H54 (cell line): ENCODE measurements around the gene ZEB1.
"Not testable (repeated sequence)": the region's sequence is repeated elsewhere in the genome, so short reads cannot be mapped to it uniquely, and the experiment has no call there.

Source experiments
- DNase-seq: peaks from one replicate; pipeline ENCODE4 v3.0.0; 2011; ENCODE audit warnings: low spot score, mixed read lengths; ENCODE audit not compliant: insufficient read length
- FAIRE-seq: peaks from 3 replicates; lab custom pipeline; 2011; peaks lifted over from hg19 to GRCh38; lab: Jason Lieb, UNC
- POLR2A ChIP-seq: IDR thresholded peaks from 2 replicates; pipeline ENCODE4 v1.6.1; 2011; ENCODE audit warnings: low read depth, mild to moderate bottlenecking, low read length

Gene ZEB1

GRCh38 chr10:31399631-31400030 lies 80.6 kb downstream of the ZEB1 start:
- DNase-seq: no peak
- FAIRE-seq: peak; percentile 80
- no peak for TF ChIP-seq POLR2A

GRCh38 chr10:31401287-31401686 lies 82.3 kb downstream of the ZEB1 start:
- TF ChIP-seq POLR2A: no peak
- no peak for DNase-seq
- peak; percentile 73 for FAIRE-seq

GRCh38 chr10:31404640-31405039 lies 85.6 kb downstream of the ZEB1 start:
- peak; percentile 53 for FAIRE-seq
- no peak for DNase-seq
- no peak for TF ChIP-seq POLR2A

GRCh38 chr10:31405829-31406228 lies 86.8 kb downstream of the ZEB1 start:
- FAIRE-seq, DNase-seq: not testable (repeated sequence)

- FAIRE-seq: not testable (repeated sequence)
These were observed 93.4 kb downstream of the ZEB1 start for GRCh38 chr10:31412397-31412796.

GRCh38 chr10:31413325-31413724 lies 94.3 kb downstream of the ZEB1 start:
- DNase-seq (no peak), FAIRE-seq (peak; percentile 20)
- TF ChIP-seq POLR2A: no peak

More at GRCh38 chr10:31412397-31412796, 93.4 kb downstream of the ZEB1 start:
- DNase-seq: not testable (repeated sequence)

- no peak for DNase-seq
- no peak for TF ChIP-seq POLR2A
- FAIRE-seq: no peak
These were observed 99.5 kb downstream of the ZEB1 start for GRCh38 chr10:31418481-31418880.

- DNase-seq (no peak), FAIRE-seq (peak; percentile 55)
- TF ChIP-seq POLR2A: no peak
These were observed 100.5 kb downstream of the ZEB1 start for GRCh38 chr10:31419394-31420063.

GRCh38 chr10:31421322-31421721 lies 102.3 kb downstream of the ZEB1 start:
- DNase-seq (no peak), FAIRE-seq (no peak)
- TF ChIP-seq POLR2A: no peak

- DNase-seq: no peak
- no peak for FAIRE-seq
- TF ChIP-seq POLR2A: no peak
These were observed 103.6 kb downstream of the ZEB1 start for GRCh38 chr10:31422634-31423033.

GRCh38 chr10:31424473-31424872 lies 105.5 kb downstream of the ZEB1 start:
- FAIRE-seq (peak; percentile 48), DNase-seq (no peak)
- TF ChIP-seq POLR2A: no peak

GRCh38 chr10:31426401-31426800 lies 107.4 kb downstream of the ZEB1 start:
- no peak for TF ChIP-seq POLR2A
- no peak for DNase-seq
- peak; percentile 99 for FAIRE-seq

GRCh38 chr10:31427334-31427733 lies 108.3 kb downstream of the ZEB1 start:
- FAIRE-seq: not testable (repeated sequence)

GRCh38 chr10:31428499-31428898 lies 109.5 kb downstream of the ZEB1 start:
- FAIRE-seq: peak; percentile 68
- not testable (repeated sequence) for DNase-seq

More at GRCh38 chr10:31427334-31427733, 108.3 kb downstream of the ZEB1 start:
- DNase-seq: not testable (repeated sequence)

GRCh38 chr10:31431021-31431420 lies 112.0 kb downstream of the ZEB1 start:
- TF ChIP-seq POLR2A: no peak
- DNase-seq (no peak), FAIRE-seq (no peak)
